Spleen (tissue), 7 donors: ENCODE measurements around the gene GNG3.

Experiments used
- POLR2AphosphoS5 ChIP-seq, 3 donors: sonication (generic); formaldehyde crosslinking; IDR thresholded peaks; one replicate each; pipeline ENCODE4 v1.5.1; 2017; ENCODE audit warnings: antibody characterized with exemption in 3 of 3
- TF ChIP-seq, protein P1 (sequence below), 11 experiments: fragments of 200-600 bp in 7 of 11; fragments of 450-650 bp in 4 of 11; sonication (generic) in 4 of 11; IDR thresholded peaks in 8 of 11; conservative IDR thresholded peaks in 3 of 11; 1 replicate in 7 of 11; 2 replicates in 4 of 11; pipeline versions ENCODE4 v1.4.0 to v1.8.0; 2016 to 2021; ENCODE audit warnings: antibody characterized with exemption in 11 of 11, inconsistent platforms in 4 of 11, mild to moderate bottlenecking in 1 of 11
- donor health status: DM: no; HTN: no; CAD: no; lungs with moderate emphysema.
- donor health status: DM: no; HTN: no; CAD: no.
- donor health status: DM: no; HTN: no; CAD: no.

DNA sequence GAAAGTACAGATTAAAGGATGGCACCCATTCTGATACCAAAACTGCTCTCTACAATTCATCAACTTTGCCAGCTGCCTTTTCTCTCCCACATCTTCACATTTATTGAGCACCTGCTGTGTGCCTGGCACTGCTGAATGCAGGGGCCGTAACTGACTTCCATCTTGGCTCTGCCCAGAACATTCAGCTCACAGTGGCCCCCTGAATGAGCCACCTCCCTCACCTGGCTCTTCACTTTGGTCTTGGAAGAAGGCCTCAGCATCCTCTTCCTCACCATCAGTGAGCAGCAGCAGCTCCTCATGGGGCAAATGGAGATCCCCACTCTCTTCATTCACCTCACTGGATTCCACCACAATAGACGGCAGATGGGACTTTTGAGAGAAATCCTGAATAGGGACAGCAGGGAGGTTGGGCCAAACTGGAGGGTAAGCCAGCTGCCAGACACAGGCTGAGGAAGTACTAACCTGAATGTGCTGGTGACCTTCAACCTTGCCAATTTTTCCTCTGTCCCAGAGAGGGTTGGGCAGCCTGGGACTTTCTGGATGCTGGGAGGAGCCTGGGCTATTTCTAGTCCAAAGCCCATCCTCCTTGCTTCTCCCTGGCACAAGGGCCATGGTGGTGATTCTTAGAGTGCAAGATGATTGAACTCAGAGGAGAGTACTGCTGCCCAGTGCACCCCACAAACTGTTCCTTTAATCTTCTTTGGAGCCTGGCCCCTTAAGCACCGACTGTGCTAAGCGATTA is 37.9 kb upstream of the GNG3 start:
- TF ChIP-seq, protein P1, sequence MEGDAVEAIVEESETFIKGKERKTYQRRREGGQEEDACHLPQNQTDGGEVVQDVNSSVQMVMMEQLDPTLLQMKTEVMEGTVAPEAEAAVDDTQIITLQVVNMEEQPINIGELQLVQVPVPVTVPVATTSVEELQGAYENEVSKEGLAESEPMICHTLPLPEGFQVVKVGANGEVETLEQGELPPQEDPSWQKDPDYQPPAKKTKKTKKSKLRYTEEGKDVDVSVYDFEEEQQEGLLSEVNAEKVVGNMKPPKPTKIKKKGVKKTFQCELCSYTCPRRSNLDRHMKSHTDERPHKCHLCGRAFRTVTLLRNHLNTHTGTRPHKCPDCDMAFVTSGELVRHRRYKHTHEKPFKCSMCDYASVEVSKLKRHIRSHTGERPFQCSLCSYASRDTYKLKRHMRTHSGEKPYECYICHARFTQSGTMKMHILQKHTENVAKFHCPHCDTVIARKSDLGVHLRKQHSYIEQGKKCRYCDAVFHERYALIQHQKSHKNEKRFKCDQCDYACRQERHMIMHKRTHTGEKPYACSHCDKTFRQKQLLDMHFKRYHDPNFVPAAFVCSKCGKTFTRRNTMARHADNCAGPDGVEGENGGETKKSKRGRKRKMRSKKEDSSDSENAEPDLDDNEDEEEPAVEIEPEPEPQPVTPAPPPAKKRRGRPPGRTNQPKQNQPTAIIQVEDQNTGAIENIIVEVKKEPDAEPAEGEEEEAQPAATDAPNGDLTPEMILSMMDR (IDR thresholded peaks at IDR 0.05 in 8 of 11, conservative IDR thresholded peaks at IDR 0.05 in 3 of 11) = no peak
- TF ChIP-seq POLR2AphosphoS5 (IDR thresholded peaks at IDR 0.05) = no peak
